NT2/D1 (cell line): ENCODE results near the gene GREB1.

Experiments used
- DNase-seq: peaks from one replicate; pipeline ENCODE4 v3.0.0-alpha.2; 2011; ENCODE audit warnings: low read depth, low spot score
- H3K27me3 ChIP-seq: 2 replicates; pipeline ENCODE4 v1.6.0; 2011; ENCODE audit warnings: mild to moderate bottlenecking; ENCODE audit not compliant: insufficient read length, insufficient read depth
- H3K36me3 ChIP-seq: 2 replicates; pipeline ENCODE4 v1.6.1; 2011; ENCODE audit warnings: mild to moderate bottlenecking, low read length, mixed read lengths; ENCODE audit not compliant: insufficient read depth, insufficient read length
- H3K4me1 ChIP-seq: 2 replicates; pipeline ENCODE4 v1.5.1; 2011; ENCODE audit not compliant: insufficient read depth, insufficient read length
- H3K4me3 ChIP-seq: 2 replicates; pipeline ENCODE4 v1.5.1; 2011; ENCODE audit warnings: low read depth; ENCODE audit not compliant: insufficient read length
- H3K9ac ChIP-seq: 2 replicates; pipeline ENCODE4 v1.6.0; 2011; ENCODE audit warnings: low read depth; ENCODE audit not compliant: insufficient read length
- H3K9me3 ChIP-seq: 2 replicates; pipeline ENCODE4 v1.5.1; 2011; ENCODE audit warnings: mild to moderate bottlenecking, low read length; ENCODE audit not compliant: insufficient read depth
- SUZ12 ChIP-seq: IDR thresholded peaks from 2 replicates; pipeline ENCODE4 v1.6.1; 2011; ENCODE audit not compliant: insufficient read length, insufficient read depth; ENCODE audit errors: extremely low read depth
- YY1 ChIP-seq: IDR thresholded peaks from 2 replicates; pipeline ENCODE4 v1.6.1; 2011; ENCODE audit not compliant: insufficient read length, insufficient read depth
- ZNF274 ChIP-seq: IDR thresholded peaks from 2 replicates; pipeline ENCODE4 v1.6.1; 2011; ENCODE audit warnings: mild to moderate bottlenecking, low read depth, low read length

The GREB1 gene

GRCh38 chr2:11672407-11672806 lies 138.6 kb downstream of the GREB1 start:
- DNase-seq = no peak
- H3K9me3 ChIP-seq = no peaks in the 10 kb centered on the region
- no peak overlapping the region for H3K9ac ChIP-seq
- no peak overlapping the region for H3K4me3 ChIP-seq
- H3K27me3 ChIP-seq = peaks cover 36% of the 10 kb centered on the region
- no peak for TF ChIP-seq ZNF274
- no peak for TF ChIP-seq SUZ12
- TF ChIP-seq YY1 = no peak
- H3K4me1 ChIP-seq = peaks cover 9% of the 10 kb centered on the region
- no peaks in the 10 kb centered on the region for H3K36me3 ChIP-seq

- H3K9me3 ChIP-seq = no peaks in the 10 kb centered on the region
- TF ChIP-seq ZNF274 (no peak), SUZ12 (no peak), YY1 (no peak)
- H3K4me1 ChIP-seq = peaks cover 15% of the 10 kb centered on the region
- no peak overlapping the region for H3K9ac ChIP-seq
- no peaks in the 10 kb centered on the region for H3K36me3 ChIP-seq
- H3K4me3 ChIP-seq = no peak overlapping the region
- no peak for DNase-seq
- peaks cover 12% of the 10 kb centered on the region for H3K27me3 ChIP-seq
These were observed 141.1 kb downstream of the GREB1 start for GRCh38 chr2:11674983-11675382.

DNA sequence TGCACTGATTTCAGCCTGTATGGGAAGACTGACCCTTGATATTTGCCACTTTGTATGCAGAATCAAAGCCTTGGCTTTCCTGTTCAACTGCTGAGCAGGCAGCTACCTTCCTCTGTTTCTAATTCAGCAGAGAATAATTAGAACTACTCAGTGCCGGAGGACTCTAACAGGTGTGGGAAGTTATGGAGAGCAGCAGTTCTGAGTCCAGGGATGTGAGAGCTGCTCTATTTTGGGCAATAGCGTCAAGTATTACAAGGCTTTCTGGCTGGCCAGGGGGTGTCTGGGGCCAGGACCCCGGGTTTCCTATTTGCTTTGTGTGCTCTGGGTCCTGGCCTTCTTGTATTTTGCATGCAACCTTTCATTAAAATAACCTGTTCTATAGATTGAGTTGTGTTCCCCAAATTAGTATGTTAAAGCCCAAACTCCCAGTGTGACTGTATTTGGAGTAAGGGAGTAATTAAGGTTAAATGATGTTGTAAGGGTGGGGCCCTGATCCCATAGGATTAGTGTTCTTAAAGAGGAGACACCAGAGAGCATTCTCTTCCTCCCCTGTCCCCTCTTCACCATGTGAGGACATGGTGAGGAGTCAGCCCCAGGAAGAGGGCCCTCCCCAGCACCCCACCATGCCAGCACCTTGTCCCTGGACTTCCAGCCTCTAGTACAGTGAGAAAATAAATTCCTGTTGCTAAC lies 141.7 kb downstream of the GREB1 start:
- no peak for TF ChIP-seq SUZ12
- no peak for TF ChIP-seq ZNF274
- no peak for TF ChIP-seq YY1
- DNase-seq = no peak
- no peaks in the 10 kb centered on the region for H3K36me3 ChIP-seq
- H3K27me3 ChIP-seq = peaks cover 6% of the 10 kb centered on the region
- no peaks in the 10 kb centered on the region for H3K9me3 ChIP-seq
- H3K9ac ChIP-seq = no peak overlapping the region
- H3K4me3 ChIP-seq = no peak overlapping the region
- peaks cover 18% of the 10 kb centered on the region for H3K4me1 ChIP-seq

- H3K4me3 ChIP-seq = no peak overlapping the region
- H3K9ac ChIP-seq = no peak overlapping the region
- TF ChIP-seq YY1 (no peak), SUZ12 (no peak), ZNF274 (no peak)
- H3K36me3 ChIP-seq = no peaks in the 10 kb centered on the region
- no peaks in the 10 kb centered on the region for H3K9me3 ChIP-seq
- no peaks in the 10 kb centered on the region for H3K27me3 ChIP-seq
- DNase-seq = no peak
- H3K4me1 ChIP-seq = peaks cover 22% of the 10 kb centered on the region
These were observed 142.8 kb downstream of the GREB1 start for GRCh38 chr2:11676640-11677039.

DNA sequence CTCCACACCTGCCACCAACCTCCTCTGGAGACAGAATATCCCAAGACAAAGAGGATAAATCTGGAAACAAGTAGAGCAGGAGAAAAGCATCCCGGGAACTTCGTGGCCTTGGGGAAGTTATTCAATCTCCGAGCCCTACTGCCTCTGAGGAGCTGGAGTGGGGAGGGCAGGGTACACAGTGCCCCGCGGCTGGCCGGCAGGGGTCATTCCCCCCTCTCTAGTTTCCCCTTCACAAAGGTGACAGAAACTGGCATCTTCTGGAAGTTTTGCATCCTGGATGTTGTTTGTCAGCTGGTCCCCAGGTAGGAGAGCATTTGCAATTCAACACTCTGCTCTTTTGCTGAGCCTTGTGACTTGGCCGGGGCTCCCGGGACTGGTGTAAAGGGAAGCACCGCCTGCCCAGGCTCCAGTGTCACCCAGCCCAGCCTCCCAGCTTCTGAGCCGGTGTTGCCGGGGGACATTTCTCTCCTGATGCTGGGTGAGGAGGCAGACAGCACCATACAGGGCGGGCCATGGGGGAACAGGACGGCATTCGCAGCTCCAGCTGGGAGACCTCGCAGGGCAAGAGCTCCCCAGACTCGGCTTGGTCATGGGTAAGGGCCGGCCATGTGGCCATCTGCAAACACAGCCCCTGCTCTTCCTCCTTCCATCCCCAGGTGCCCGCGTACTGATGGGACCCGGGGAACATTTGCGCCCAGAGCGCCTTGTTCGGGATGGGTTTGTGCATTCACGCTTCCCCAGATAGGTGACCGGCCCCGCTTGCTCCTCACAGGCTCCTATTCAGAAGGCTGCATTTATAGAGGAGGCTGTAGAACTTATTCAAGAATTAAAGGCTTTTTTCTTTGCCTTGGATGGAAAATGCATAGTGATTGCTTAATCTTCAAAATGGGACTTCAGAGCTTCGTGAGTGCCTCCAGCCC lies 143.6 kb downstream of the GREB1 start:
- peaks cover 24% of the 10 kb centered on the region for H3K4me1 ChIP-seq
- H3K4me3 ChIP-seq = no peak overlapping the region
- peak; percentile 30 for DNase-seq
- no peaks in the 10 kb centered on the region for H3K27me3 ChIP-seq
- no peak overlapping the region for H3K9ac ChIP-seq
- TF ChIP-seq SUZ12 (no peak), ZNF274 (no peak), YY1 (no peak)
- H3K36me3 ChIP-seq = no peaks in the 10 kb centered on the region
- H3K9me3 ChIP-seq = no peaks in the 10 kb centered on the region

- Histone ChIP-seq H3K4me1 (peaks cover 24% of the 10 kb centered on the region), H3K36me3 (no peaks in the 10 kb centered on the region), H3K9me3 (no peaks in the 10 kb centered on the region), H3K27me3 (no peaks in the 10 kb centered on the region), H3K4me3 (no peak overlapping the region), H3K9ac (no peak overlapping the region)
- no peak for DNase-seq
- TF ChIP-seq YY1 = no peak
- no peak for TF ChIP-seq ZNF274
- no peak for TF ChIP-seq SUZ12
These were observed 144.6 kb downstream of the GREB1 start for GRCh38 chr2:11678306-11678960.

DNA sequence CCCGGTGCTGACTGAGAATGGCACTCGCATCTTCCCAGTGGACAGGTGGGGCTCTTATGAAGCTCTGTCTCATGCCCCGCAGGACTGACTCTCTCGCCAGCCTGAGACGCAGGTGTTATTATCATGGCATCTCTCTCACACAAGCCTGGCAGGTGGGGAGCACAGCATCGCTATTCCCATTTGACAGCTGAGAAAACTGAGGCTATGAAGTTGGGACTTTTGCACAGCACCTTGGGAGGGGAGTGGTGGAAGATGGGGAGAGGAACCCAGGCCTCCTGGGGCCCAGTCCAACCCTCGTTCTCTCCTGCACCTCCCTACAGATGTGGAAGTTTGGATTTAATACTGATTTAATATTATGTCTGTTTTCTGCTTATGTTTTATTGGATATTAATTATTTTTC lies 145.2 kb downstream of the GREB1 start:
- Histone ChIP-seq H3K9ac (no peak overlapping the region), H3K4me1 (peaks cover 24% of the 10 kb centered on the region), H3K9me3 (no peaks in the 10 kb centered on the region), H3K27me3 (no peaks in the 10 kb centered on the region), H3K36me3 (no peaks in the 10 kb centered on the region), H3K4me3 (no peak overlapping the region)
- TF ChIP-seq ZNF274 (no peak), YY1 (no peak), SUZ12 (no peak)
- DNase-seq = no peak
